ENCODE results near the gene CLEC2A. TPM values are rescaled to one million over a fixed set of nuclear protein-coding genes. Genes with fewer than 3 reads are reported as not detected.
"Not testable (repeated sequence)": the region's sequence is repeated elsewhere in the genome, so short reads cannot be mapped to it uniquely, and the experiment has no call there.

The CLEC2A gene
- total RNA-seq, 1 experiment from 2014 or later: not detected

- TF ChIP-seq TCF7L2 (IDR thresholded peaks at IDR 0.05; ENCODE audit: low read depth, low read length) (no peak), CTCF (IDR thresholded peaks at IDR 0.05) (no peak), POLR2AphosphoS5 (IDR thresholded peaks at IDR 0.05; ENCODE audit: low read depth, low read length) (no peak), SIN3A (IDR thresholded peaks at IDR 0.05; ENCODE audit: borderline replicate concordance, insufficient read depth, low read depth, low read length) (no peak)
- TF ChIP-seq, protein P1, sequence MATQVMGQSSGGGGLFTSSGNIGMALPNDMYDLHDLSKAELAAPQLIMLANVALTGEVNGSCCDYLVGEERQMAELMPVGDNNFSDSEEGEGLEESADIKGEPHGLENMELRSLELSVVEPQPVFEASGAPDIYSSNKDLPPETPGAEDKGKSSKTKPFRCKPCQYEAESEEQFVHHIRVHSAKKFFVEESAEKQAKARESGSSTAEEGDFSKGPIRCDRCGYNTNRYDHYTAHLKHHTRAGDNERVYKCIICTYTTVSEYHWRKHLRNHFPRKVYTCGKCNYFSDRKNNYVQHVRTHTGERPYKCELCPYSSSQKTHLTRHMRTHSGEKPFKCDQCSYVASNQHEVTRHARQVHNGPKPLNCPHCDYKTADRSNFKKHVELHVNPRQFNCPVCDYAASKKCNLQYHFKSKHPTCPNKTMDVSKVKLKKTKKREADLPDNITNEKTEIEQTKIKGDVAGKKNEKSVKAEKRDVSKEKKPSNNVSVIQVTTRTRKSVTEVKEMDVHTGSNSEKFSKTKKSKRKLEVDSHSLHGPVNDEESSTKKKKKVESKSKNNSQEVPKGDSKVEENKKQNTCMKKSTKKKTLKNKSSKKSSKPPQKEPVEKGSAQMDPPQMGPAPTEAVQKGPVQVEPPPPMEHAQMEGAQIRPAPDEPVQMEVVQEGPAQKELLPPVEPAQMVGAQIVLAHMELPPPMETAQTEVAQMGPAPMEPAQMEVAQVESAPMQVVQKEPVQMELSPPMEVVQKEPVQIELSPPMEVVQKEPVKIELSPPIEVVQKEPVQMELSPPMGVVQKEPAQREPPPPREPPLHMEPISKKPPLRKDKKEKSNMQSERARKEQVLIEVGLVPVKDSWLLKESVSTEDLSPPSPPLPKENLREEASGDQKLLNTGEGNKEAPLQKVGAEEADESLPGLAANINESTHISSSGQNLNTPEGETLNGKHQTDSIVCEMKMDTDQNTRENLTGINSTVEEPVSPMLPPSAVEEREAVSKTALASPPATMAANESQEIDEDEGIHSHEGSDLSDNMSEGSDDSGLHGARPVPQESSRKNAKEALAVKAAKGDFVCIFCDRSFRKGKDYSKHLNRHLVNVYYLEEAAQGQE (IDR thresholded peaks at IDR 0.05; ENCODE audit: insufficient read depth in 1 of 2, low read depth in 2 of 2, low read length in 1 of 2): no peak
- ATAC-seq (no peak), DNase-seq (ENCODE audit: low read depth, low spot score) (no peak)
- Histone ChIP-seq H3K4me3 (ENCODE audit: low read depth in 2 of 2, low read length in 2 of 2) (no peak overlapping the region), H3K27ac (ENCODE audit: low read length) (no peak overlapping the region), H3K36me3 (ENCODE audit: control insufficient read depth, insufficient read depth, low read length) (no peaks in the 10 kb centered on the region), H3K4me1 (ENCODE audit: control insufficient read depth, insufficient read depth, low read length) (no peaks in the 10 kb centered on the region), H3K27me3 (ENCODE audit: control insufficient read depth, insufficient read depth, low read length) (no peaks in the 10 kb centered on the region), H3K9me3 (ENCODE audit: control insufficient read depth, insufficient read depth, low read depth, low read length) (no peaks in the 10 kb centered on the region)
- POLR2A ChIA-PET: no interaction called here
- in situ Hi-C loops (cut with HindIII; ENCODE audit: low pct_unique_long_range_greater_than_20kb, low sequenced_read_pairs) (no loop called here), intact Hi-C loops (cut with micrococcal nuclease; ENCODE audit: unreplicated experiment) (no loop called here)
- BruUV-seq (replicated peaks): no TSS peak
- CTCF ChIA-PET: interaction anchor here (0.6 kb wide), 1 partner anchor 25 kb away, joined by 7 read pairs; no protein-coding TSS in a partner anchor
Observed at GRCh38 chr12:9957834-9958233, 25.7 kb upstream of the CLEC2A start.

DNA sequence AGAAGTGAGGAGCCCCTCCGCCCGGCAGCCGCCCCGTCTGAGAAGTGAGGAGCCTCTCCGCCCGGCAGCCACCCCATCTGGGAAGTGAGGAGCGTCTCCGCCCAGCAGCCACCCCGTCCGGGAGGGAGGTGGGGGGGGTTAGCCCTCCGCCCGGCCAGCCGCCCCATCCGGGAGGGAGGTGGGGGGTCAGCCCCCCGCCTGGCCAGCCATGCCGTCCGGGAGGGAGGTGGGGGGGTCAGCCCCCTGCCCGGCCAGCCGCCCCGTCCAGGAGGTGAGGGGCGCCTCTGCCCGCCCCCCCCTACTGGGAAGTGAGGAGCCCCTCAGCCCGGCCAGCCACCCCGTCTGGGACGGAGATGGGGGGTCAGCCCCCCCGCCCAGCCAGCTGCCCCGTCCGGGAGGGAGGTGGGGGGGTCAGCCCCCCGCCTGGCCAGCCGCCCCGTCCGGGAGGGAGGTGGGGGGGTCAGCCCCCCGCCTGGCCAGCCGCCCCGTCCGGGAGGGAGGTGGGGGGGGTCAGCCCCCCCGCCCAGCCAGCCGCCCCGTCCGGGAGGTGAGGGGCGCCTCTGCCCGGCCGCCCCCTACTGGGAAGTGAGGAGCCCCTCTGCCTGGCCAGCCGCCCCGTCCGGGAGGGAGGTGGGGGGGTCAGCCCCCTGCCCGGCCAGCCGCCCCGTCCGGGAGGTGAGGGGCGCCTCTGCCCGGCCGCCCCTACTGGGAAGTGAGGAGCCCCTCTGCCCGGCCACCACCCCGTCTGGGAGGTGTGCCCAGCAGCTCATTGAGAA is 21.0 kb upstream of the CLEC2A start:
- H3K27ac ChIP-seq (ENCODE audit: low read length); H3K36me3 ChIP-seq (ENCODE audit: control insufficient read depth, insufficient read depth, low read length); DNase-seq (ENCODE audit: low read depth, low spot score); in situ Hi-C loops (cut with HindIII; ENCODE audit: low pct_unique_long_range_greater_than_20kb, low sequenced_read_pairs); CTCF ChIA-PET; H3K9me3 ChIP-seq (ENCODE audit: control insufficient read depth, insufficient read depth, low read depth, low read length); ATAC-seq; H3K27me3 ChIP-seq (ENCODE audit: control insufficient read depth, insufficient read depth, low read length); intact Hi-C loops (cut with micrococcal nuclease; ENCODE audit: unreplicated experiment); H3K4me1 ChIP-seq (ENCODE audit: control insufficient read depth, insufficient read depth, low read length); H3K4me3 ChIP-seq (ENCODE audit: low read depth in 2 of 2, low read length in 2 of 2); BruUV-seq (replicated peaks); POLR2A ChIA-PET: not testable (repeated sequence)

DNA sequence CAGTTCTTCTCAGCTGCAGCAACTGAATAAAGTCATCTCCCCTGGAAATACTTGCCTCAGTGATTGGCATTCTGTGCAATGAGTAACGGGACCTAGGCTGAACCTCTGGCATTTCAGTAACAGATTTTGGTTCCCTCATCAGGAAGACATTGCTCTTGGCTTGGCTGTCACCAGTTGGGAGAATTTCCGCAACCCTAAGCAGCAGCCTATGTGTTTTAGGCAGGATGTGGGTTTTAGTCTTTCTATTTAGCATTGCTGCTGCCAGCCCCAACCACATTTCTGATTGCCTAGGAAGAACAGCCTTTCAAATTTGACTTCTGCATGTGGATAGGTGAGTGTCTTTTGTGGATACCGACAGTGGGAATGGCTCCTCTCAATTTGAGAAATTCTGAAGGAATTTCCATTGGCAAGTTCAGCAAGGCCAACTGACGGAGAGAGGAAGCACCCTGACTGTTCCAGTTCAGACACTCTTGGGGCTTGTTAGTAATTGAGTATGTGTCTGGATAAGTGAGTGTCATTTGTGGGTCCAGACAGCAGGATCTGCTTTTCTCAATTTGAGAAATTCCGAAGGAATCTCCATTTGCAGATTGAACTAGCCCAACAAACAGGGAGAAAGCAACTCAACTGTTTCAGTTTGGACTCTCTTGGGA is 19.0 kb upstream of the CLEC2A start:
- no peak overlapping the region for H3K4me3 ChIP-seq (ENCODE audit: low read depth in 2 of 2, low read length in 2 of 2)
- no peak overlapping the region for H3K27ac ChIP-seq (ENCODE audit: low read length)
- intact Hi-C loops (cut with micrococcal nuclease; ENCODE audit: unreplicated experiment): no loop called here
- no peaks in the 10 kb centered on the region for H3K36me3 ChIP-seq (ENCODE audit: control insufficient read depth, insufficient read depth, low read length)
- in situ Hi-C loops (cut with HindIII; ENCODE audit: low pct_unique_long_range_greater_than_20kb, low sequenced_read_pairs): no loop called here
- DNase-seq (ENCODE audit: low read depth, low spot score) (no peak), ATAC-seq (no peak)
- CTCF ChIA-PET: no interaction called here
- no peak for TF ChIP-seq SIN3A (IDR thresholded peaks at IDR 0.05; ENCODE audit: borderline replicate concordance, insufficient read depth, low read depth, low read length)
- TF ChIP-seq POLR2AphosphoS5 (IDR thresholded peaks at IDR 0.05; ENCODE audit: low read depth, low read length): no peak
- TF ChIP-seq TCF7L2 (IDR thresholded peaks at IDR 0.05; ENCODE audit: low read depth, low read length): no peak
- TF ChIP-seq CTCF (IDR thresholded peaks at IDR 0.05): no peak
- POLR2A ChIA-PET: no interaction called here
- H3K27me3 ChIP-seq (ENCODE audit: control insufficient read depth, insufficient read depth, low read length): no peaks in the 10 kb centered on the region
- H3K9me3 ChIP-seq (ENCODE audit: control insufficient read depth, insufficient read depth, low read depth, low read length): no peaks in the 10 kb centered on the region
- no TSS peak for BruUV-seq (replicated peaks)
- H3K4me1 ChIP-seq (ENCODE audit: control insufficient read depth, insufficient read depth, low read length): no peaks in the 10 kb centered on the region
